ENCODE results near the gene SMIM43. TPM values are rescaled to one million over a fixed set of nuclear protein-coding genes. Genes with fewer than 3 reads are reported as not detected.

Gene SMIM43
- total RNA-seq, 1 experiment from 2014 or later: not detected

DNA sequence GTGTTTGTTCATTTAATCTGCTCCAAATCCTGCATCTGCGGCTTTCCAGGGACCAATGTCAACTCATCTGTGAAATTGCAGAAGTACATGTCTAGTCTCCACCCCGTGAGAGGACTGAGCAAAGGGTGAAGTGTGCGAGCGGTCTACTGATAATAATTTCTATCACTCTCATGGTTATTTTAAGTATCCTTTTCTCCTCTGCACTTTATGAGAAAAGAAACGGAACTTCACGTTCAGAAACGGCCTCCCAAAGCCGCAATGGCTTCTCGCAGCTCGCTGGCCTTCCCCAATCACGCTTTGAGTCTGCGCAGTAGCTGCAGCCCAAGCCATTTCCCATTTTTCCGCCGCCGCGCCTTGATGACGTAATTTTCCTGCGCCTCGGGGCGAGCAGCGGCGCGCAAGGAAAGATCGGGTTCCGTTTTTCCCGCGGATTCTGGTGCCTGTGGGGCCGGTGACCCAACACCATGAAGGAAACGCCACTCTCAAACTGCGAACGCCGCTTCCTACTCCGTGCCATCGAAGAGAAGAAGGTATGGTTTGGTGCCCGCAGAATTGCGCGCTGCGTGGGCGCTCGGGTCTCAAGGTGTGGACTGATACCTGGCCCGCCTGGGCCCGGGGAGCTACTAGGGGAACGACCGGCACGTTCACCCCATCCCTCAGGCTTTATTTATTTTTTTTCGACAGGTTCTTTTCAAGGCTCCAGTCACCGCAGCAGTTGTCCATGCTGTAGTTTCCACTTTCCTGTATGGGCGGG, 36.2 kb upstream of the SMIM43 start, which contains the start of gene EXOSC9 (continued):
- TF ChIP-seq, protein P1, sequence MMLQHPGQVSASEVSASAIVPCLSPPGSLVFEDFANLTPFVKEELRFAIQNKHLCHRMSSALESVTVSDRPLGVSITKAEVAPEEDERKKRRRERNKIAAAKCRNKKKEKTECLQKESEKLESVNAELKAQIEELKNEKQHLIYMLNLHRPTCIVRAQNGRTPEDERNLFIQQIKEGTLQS (IDR thresholded peaks at IDR 0.05): no peak
- TF ChIP-seq YY1 (IDR thresholded peaks at IDR 0.05; ENCODE audit: extremely low read depth, insufficient replicate concordance, low read depth, low read length) (peak; percentile 90), ZFX (IDR thresholded peaks at IDR 0.05) (peak; percentile 79), POLR2AphosphoS5 (IDR thresholded peaks at IDR 0.05; ENCODE audit: low read depth, low read length) (peak; percentile 95)

DNA sequence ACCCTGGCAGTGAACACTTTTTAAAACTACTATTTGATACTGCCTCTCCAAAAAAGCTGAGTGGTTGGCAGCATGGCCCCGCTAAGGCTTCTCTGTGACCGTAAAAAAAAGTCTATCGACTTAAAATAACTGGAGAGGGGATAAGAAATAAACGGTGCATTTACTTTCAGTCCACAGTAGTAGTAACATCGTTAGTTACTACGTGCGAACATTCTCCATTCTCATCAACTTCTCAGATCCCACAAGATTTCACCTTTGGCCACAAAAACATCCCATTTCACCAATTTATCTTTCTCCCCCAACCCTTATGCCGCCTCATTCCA, 35.6 kb upstream of the SMIM43 start:
- BruUV-seq (replicated peaks): TSS peak; percentile 99
- Histone ChIP-seq H3K27ac (ENCODE audit: low read depth, low read length) (peak overlapping the region; percentile 58), H3K9me2 (ENCODE audit: insufficient read depth) (no peaks in the 10 kb centered on the region), H3K4me1 (ENCODE audit: control insufficient read depth in 1 of 2, insufficient read depth in 2 of 2, low read length in 2 of 2) (peaks cover 3 to 11% of the 10 kb centered on the region in 2 experiments; a peak in 3 of 4 replicates), H2AFZ (ENCODE audit: low read depth, low read length, poor library complexity, severe bottlenecking) (peak overlapping the region; percentile 80), H4K20me1 (ENCODE audit: insufficient read depth) (no peaks in the 10 kb centered on the region), H3K36me3 (ENCODE audit: control insufficient read depth in 1 of 2, insufficient read depth in 2 of 2, low read length in 2 of 2) (peaks cover 14 to 27% of the 10 kb centered on the region in 2 experiments; a peak in 3 of 4 replicates), H3K4me2 (ENCODE audit: low read length) (peak overlapping the region; percentile 96), H3K4me3 (replicated peaks in 1 of 2; ENCODE audit: low read depth in 1 of 2, low read length in 2 of 2) (peak overlapping the region; percentile 95 to 96), H3K9me3 (ENCODE audit: control insufficient read depth in 1 of 2, insufficient read depth in 1 of 2, low read depth in 1 of 2, low read length in 2 of 2) (no peaks in the 10 kb centered on the region), H3K79me2 (ENCODE audit: insufficient read depth, low read length) (peaks cover 43% of the 10 kb centered on the region), H3K27me3 (ENCODE audit: insufficient read depth, low read length) (no peaks in the 10 kb centered on the region), H3K9ac (ENCODE audit: low read length) (peak overlapping the region; percentile 92)
- intact Hi-C loops (cut with micrococcal nuclease): no loop called here
- CTCF ChIA-PET: no interaction called here
- ATAC-seq: peak; percentile 23
- TF ChIP-seq EZH2 (IDR thresholded peaks at IDR 0.05): no peak
- TF ChIP-seq POLR2A (IDR thresholded peaks at IDR 0.05; ENCODE audit: borderline replicate concordance, extremely low read depth, insufficient read depth, insufficient read length): no peak
- TF ChIP-seq TCF7L2 (IDR thresholded peaks at IDR 0.05; ENCODE audit: borderline replicate concordance, extremely low read depth, insufficient read depth, insufficient read length): no peak
- TF ChIP-seq JUND (IDR thresholded peaks at IDR 0.05): no peak
- no peak for TF ChIP-seq SRF (IDR thresholded peaks at IDR 0.05; ENCODE audit: low read depth)
- no peak for TF ChIP-seq ZNF274 (IDR thresholded peaks at IDR 0.05; ENCODE audit: low read depth, low read length)
- TF ChIP-seq, protein P2, sequence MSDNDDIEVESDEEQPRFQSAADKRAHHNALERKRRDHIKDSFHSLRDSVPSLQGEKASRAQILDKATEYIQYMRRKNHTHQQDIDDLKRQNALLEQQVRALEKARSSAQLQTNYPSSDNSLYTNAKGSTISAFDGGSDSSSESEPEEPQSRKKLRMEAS (IDR thresholded peaks at IDR 0.05): no peak
- TF ChIP-seq ELF1 (IDR thresholded peaks at IDR 0.05; ENCODE audit: borderline replicate concordance, low read depth): no peak
- TF ChIP-seq CBX3 (IDR thresholded peaks at IDR 0.05; ENCODE audit: low read depth): no peak
- TF ChIP-seq EGR1 (IDR thresholded peaks at IDR 0.05; ENCODE audit: low read depth): no peak
- TF ChIP-seq, protein P3, sequence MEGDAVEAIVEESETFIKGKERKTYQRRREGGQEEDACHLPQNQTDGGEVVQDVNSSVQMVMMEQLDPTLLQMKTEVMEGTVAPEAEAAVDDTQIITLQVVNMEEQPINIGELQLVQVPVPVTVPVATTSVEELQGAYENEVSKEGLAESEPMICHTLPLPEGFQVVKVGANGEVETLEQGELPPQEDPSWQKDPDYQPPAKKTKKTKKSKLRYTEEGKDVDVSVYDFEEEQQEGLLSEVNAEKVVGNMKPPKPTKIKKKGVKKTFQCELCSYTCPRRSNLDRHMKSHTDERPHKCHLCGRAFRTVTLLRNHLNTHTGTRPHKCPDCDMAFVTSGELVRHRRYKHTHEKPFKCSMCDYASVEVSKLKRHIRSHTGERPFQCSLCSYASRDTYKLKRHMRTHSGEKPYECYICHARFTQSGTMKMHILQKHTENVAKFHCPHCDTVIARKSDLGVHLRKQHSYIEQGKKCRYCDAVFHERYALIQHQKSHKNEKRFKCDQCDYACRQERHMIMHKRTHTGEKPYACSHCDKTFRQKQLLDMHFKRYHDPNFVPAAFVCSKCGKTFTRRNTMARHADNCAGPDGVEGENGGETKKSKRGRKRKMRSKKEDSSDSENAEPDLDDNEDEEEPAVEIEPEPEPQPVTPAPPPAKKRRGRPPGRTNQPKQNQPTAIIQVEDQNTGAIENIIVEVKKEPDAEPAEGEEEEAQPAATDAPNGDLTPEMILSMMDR (IDR thresholded peaks at IDR 0.05 in 2 of 3, conservative IDR thresholded peaks at IDR 0.05 in 1 of 3; ENCODE audit: borderline replicate concordance in 1 of 3, insufficient read depth in 1 of 3, low read depth in 2 of 3, low read length in 2 of 3): no peak
- RAD21 ChIA-PET (ENCODE audit: low non-redundant PET in 1 of 2, low total read pairs in 2 of 2, uncharacterized antibody in 2 of 2, unreplicated experiment in 2 of 2): no interaction called here
- POLR2A ChIA-PET: interaction anchor here (1.0 kb wide), 1 partner anchor 15 kb away, joined by 6 read pairs; no protein-coding TSS in a partner anchor
- DNase-seq (ENCODE audit: low read depth, low spot score): no peak
